ENCODE data around the gene MRPL46. TPM values are rescaled to one million over a fixed set of nuclear protein-coding genes. Genes with fewer than 3 reads are reported as not detected.
"Not testable (repeated sequence)": the region's sequence is repeated elsewhere in the genome, so short reads cannot be mapped to it uniquely, and the experiment has no call there.

The MRPL46 gene
- total RNA-seq, 6 donors from 2014 or later: 8.7 to 23.1 (median 17.6) TPM

- no peak overlapping the region for H3K4me3 ChIP-seq
- peaks cover 0 to 8% (median 3%) of the 10 kb centered on the region in 4 donors for H3K9me3 ChIP-seq
- H3K4me1 ChIP-seq: no peaks in the 10 kb centered on the region
- H3K27me3 ChIP-seq: no peaks in the 10 kb centered on the region
- DNase-seq (no peak), ATAC-seq (ENCODE audit: low FRiP score in 2 of 2) (no peak)
- H3K36me3 ChIP-seq: no peaks in the 10 kb centered on the region
- WGBS, 2 donors: 85 to 100% methylated on average over 2 of the region's 2 CpGs
- no peak overlapping the region for H3K27ac ChIP-seq
- TF ChIP-seq, protein P1, sequence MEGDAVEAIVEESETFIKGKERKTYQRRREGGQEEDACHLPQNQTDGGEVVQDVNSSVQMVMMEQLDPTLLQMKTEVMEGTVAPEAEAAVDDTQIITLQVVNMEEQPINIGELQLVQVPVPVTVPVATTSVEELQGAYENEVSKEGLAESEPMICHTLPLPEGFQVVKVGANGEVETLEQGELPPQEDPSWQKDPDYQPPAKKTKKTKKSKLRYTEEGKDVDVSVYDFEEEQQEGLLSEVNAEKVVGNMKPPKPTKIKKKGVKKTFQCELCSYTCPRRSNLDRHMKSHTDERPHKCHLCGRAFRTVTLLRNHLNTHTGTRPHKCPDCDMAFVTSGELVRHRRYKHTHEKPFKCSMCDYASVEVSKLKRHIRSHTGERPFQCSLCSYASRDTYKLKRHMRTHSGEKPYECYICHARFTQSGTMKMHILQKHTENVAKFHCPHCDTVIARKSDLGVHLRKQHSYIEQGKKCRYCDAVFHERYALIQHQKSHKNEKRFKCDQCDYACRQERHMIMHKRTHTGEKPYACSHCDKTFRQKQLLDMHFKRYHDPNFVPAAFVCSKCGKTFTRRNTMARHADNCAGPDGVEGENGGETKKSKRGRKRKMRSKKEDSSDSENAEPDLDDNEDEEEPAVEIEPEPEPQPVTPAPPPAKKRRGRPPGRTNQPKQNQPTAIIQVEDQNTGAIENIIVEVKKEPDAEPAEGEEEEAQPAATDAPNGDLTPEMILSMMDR (IDR thresholded peaks at IDR 0.05): no peak
- TF ChIP-seq POLR2A (IDR thresholded peaks at IDR 0.05) (no peak), POLR2AphosphoS5 (IDR thresholded peaks at IDR 0.05) (no peak), EP300 (IDR thresholded peaks at IDR 0.05) (no peak)
Observed at GRCh38 chr15:88441076-88441730, 26.0 kb downstream of the MRPL46 start.

DNA sequence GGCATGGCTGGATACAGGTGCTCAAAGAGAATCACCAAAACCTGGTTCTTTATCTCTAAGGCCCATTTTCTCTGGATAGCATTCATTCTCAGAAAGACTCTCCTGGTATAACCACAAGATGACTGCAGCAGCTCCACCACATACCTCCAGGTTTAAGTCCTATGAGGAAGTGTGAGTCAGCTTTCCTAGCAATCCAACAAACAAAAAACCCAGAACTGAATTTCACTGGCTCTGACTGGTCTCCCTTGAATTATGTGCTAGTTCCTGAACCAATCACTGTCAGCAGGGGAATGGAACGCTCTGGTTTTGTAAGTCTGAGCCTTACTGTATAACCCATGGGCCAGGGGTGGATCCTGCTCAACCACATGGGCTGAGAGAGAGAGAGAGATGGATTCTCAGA lies 27.2 kb downstream of the MRPL46 start:
- Histone ChIP-seq H3K27me3 (no peaks in the 10 kb centered on the region), H3K4me1 (no peaks in the 10 kb centered on the region), H3K9me3 (peaks cover 0 to 8% (median 3%) of the 10 kb centered on the region in 4 donors), H3K27ac (no peak overlapping the region), H3K4me3 (no peak overlapping the region), H3K36me3 (no peaks in the 10 kb centered on the region)
- DNase-seq: no peak
- TF ChIP-seq EP300 (IDR thresholded peaks at IDR 0.05) (no peak), POLR2A (IDR thresholded peaks at IDR 0.05) (no peak)
- TF ChIP-seq, protein P1 (IDR thresholded peaks at IDR 0.05): no peak
- no peak for ATAC-seq (ENCODE audit: low FRiP score in 2 of 2)
- WGBS, 2 donors: 56 to 69% methylated on average over 1 of the region's 1 CpG

GRCh38 chr15:88438181-88438580 lies 29.0 kb downstream of the MRPL46 start:
- ATAC-seq (ENCODE audit: low FRiP score in 2 of 2) (peak in 1 of 2 donors; percentile 44), DNase-seq (no peak)
- H3K36me3 ChIP-seq: no peaks in the 10 kb centered on the region
- peaks cover 0 to 3% (median under 1%) of the 10 kb centered on the region in 4 donors for H3K9me3 ChIP-seq
- H3K4me3 ChIP-seq: no peak overlapping the region
- no peaks in the 10 kb centered on the region for H3K4me1 ChIP-seq
- H3K27me3 ChIP-seq: no peaks in the 10 kb centered on the region
- WGBS, 2 donors: 78 to 83% methylated on average over 5 of the region's 5 CpGs
- no peak overlapping the region for H3K27ac ChIP-seq
- no peak for TF ChIP-seq POLR2A (IDR thresholded peaks at IDR 0.05)
- no peak for TF ChIP-seq POLR2AphosphoS5 (IDR thresholded peaks at IDR 0.05)
- no peak for TF ChIP-seq EP300 (IDR thresholded peaks at IDR 0.05)
- TF ChIP-seq, protein P1 (IDR thresholded peaks at IDR 0.05): no peak

- not testable (repeated sequence) for H3K4me1 ChIP-seq; H3K36me3 ChIP-seq; H3K27ac ChIP-seq; H3K9me3 ChIP-seq; DNase-seq; H3K4me3 ChIP-seq; H3K27me3 ChIP-seq; ATAC-seq (ENCODE audit: low FRiP score in 2 of 2)
- WGBS, 2 donors: 62 to 68% methylated on average over 5 of the region's 5 CpGs
Observed at GRCh38 chr15:88434106-88434505, 33.1 kb downstream of the MRPL46 start.

GRCh38 chr15:88433046-88433685 lies 34.0 kb downstream of the MRPL46 start:
- DNase-seq: no peak
- Histone ChIP-seq H3K9me3 (no peaks in the 10 kb centered on the region), H3K36me3 (no peaks in the 10 kb centered on the region), H3K27ac (no peak overlapping the region), H3K4me1 (no peaks in the 10 kb centered on the region), H3K27me3 (no peaks in the 10 kb centered on the region), H3K4me3 (no peak overlapping the region)
- no peak for ATAC-seq (ENCODE audit: low FRiP score in 2 of 2)
- WGBS, 2 donors: 84 to 87% methylated on average over 7 of the region's 7 CpGs
- no peak for TF ChIP-seq EP300 (IDR thresholded peaks at IDR 0.05)
- TF ChIP-seq POLR2AphosphoS5 (IDR thresholded peaks at IDR 0.05): no peak
- TF ChIP-seq, protein P1 (IDR thresholded peaks at IDR 0.05): no peak
- TF ChIP-seq POLR2A (IDR thresholded peaks at IDR 0.05): no peak

Data from upper lobe of left lung (tissue), 6 donors.